GM18502 (cell line): Measurements from ENCODE around the gene AURKAIP1.
"Not testable (repeated sequence)": the region's sequence is repeated elsewhere in the genome, so short reads cannot be mapped to it uniquely, and the experiment has no call there.

Experiments used
- ATAC-seq: cut with Tn5 transposase; IDR thresholded peaks from one replicate; pipeline ENCODE4 v1.9.1; 2021; ENCODE audit warnings: mild to moderate bottlenecking; ENCODE audit not compliant: unreplicated experiment, poor library complexity

Gene AURKAIP1

DNA sequence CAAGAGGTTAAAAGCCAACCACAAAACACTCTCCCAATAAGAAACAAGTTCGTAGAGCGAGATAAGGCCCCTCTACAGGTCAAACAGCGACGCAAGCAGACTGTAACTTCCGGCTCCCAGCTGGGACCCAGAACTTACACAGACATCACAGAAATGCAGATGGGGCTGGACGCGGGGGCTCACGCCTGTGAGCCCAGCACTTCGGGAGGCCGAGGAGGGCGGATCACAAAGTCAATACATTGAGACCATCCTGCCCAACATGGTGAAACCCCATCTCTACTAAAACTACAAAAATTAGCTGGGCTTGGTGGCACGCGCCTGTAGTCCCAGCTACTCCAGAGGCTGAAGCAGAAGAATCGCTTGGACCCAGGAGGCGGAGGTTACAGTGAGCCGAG is 13.1 kb upstream of the AURKAIP1 start:
- no peak for ATAC-seq

DNA sequence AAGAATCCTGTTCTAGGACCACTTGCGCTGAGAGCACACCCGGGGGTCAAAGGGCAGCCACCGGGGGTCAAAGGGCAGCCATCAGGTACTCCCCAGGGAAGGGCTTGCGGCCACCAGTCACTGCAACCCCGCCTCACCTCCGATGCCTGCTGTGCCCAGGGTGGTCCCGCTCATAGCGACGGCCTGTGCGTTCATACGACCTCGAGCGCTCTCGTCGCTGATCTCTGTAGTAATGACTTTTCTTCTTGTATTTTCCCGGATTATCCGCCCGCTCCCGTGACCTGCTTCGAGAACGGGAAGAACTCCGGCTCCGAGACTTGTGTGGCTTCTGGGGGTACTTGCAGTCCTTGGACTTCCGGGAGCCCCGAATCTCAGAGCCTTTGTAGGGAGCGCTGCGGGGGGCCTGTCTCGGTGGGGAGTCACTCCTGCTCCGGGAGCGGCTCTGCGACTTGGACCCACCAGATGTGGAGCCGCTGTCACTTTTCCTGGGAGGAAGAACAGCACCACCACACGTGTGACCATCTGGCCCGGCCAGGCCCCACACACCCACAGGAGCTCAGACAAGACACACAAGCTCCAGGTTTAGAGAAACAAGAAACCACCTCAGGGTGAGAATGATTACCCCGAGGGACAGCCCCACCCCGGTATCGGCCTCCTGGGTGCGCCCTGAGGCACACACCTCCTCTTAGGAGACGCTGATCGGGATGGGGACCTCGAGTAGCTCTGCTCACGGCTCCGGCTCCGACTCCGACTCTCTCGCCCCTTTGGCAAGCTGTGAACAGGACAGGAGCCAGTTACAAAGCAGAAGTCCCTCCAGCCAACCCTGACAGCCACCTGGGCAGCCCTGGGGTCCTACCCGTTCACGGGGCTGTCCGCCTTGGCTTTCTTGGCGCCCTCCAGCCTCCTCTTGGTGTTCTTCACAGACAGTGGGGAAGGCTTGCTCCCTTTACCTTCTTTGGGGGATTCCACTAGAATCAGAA is 12.4 kb upstream of the AURKAIP1 start:
- no peak for ATAC-seq

DNA sequence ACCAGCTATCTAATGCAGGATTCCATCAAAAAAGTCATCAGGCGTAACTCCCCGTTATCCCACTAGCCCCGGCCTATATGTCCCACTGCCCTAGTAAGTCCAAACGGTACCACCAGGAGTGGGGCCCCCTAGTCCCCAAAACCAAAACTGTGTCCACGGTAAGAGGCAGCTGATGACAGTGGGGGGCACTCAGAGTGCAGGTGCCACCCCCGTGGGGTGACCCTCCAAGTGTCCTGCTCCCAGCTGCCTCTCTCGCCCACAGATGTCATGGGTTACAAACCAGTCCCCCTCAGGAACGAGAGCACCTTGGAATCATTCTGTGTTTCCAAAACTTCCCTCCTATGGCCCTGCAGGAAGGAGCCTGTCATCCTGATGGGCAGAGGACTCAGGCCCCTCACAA is 10.9 kb upstream of the AURKAIP1 start:
- no peak for ATAC-seq

DNA sequence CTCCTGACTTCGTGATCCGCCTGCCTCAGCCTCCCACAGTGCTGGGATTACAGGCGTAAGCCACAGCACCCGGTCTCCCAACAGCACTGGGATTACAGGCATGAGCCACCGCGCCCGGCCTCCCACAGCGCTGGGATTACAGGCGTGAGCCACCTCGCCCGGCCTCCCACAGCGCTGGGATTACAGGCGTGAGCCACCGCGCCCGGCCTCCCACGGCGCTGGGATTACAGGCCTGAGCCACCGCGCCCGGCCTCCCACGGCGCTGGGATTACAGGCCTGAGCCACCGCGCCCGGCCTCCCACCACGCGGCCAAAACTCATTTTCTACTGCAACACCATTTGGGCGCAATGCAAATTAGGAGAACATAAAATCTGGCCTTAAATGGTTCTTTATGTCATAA is 10.3 kb upstream of the AURKAIP1 start:
- not testable (repeated sequence) for ATAC-seq

DNA sequence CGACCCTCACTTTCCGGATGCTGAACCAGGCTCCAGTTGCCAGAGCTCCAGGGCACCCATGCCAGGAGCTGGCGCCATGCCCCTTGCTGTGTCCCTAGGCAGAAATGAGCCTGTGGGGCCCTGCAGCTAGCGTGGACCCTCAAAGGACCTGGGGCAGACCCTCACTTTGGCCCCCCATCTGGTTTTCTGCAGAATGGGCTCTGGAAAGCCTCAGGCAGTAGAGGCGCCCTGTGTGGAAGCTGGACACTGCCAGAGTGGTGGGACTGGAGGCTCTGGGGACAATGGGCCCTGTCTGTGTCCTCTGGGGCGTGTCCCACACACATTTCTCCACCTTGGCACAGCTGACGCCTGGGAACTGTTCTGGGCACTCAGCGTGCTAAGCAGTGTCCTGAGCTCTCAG is 6.3 kb upstream of the AURKAIP1 start:
- no peak for ATAC-seq

DNA sequence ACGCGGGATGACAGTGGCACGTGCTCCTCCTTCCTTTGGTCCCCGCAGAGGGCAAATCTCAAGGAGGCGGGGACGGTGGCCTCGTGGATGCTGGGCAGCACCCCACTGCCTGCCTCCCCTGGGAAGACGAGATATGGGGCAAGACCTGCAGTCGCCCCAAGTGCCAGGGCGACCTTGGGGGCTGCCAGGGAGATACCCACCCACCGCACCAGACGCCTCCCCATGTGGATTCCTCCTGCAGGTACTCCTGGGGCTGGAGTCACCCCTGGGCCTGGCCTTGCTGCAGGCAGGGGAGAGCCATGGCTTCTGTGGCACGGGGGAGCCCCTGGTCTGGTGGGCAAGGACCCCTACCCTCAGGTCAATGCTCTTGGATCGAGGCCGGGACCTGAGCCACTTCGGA is 5.9 kb upstream of the AURKAIP1 start:
- ATAC-seq, result no peak

DNA sequence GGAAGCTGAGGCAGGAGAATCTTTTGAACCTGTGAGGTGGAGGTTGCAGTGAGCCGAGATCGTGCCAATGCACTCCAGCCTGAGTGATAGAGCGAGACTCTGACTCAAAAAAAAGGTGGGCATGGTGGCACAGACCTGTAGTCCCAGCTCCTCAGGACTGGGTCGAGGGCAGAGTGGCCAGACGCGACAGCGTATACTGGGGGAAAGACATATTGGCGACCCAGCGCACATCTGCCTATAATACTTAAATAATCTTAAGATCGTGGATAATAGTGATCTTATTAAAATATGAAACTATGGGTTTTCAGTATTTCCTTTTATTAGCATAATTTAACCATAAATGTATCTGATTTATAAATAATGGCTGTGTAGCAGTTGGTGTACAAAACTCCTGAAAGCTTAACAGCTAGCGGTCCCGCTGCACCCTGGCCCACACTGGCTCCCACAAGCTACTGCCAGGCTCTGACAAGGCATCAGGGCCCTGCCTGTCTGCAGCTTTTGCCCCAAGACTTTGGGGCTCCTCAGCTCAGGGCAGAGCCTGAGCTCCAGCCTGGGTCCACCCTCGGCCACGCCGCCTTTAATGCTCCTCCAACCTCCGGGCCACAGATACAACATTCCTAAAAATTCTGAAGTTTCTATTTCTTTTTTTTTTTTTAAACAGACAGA is 2.7 kb upstream of the AURKAIP1 start:
- no peak for ATAC-seq

DNA sequence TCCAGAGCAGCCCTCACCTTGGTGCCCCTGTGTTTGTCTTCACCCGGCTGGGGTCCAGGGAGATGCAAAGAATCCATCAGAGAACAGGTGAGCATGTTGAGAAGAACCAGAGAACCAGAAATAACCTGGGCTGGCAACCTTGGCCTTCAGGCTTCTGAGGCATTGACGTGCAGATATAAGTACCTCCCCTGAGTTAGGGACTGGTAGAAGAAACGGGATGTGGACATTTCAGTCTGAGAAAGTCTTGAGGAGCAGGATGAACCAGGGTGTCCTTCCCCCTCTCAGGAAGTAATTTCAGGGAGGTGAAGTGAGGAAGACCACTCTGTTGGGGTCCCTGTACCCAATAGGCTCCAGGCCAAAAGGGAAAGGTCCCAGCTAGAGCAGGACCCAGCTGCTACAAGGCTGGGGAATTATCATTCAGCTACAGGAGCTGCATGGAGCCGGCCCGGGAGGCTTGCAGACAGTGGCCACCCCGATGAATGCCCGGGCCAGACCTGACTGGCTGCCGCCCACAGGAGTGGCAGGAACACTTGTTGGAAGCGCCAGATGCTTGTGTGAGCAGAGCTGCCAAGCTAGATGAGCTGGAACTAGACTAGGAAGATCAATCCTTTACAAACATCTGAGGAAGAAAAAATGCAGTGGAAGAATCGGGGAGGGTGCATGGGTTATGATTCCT is 1.7 kb upstream of the AURKAIP1 start:
- ATAC-seq, result no peak

DNA sequence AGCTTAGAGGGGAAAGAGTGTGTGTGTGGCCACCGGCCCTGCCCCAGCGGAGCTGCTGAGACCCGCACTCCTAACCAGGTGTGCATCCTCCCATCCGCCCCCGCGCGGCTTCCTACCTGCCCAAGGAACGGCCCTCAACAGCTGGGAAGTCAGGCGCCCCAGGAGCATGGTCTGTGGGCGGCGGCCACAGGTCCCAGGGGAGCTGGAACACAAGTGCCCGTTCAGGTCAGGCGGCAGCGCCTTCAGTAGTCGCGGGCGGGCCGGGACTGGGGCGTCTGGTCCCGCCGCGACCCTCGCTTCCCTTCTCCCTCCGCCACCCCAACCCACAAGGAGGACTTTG is 448 bp downstream of the AURKAIP1 start:
- peak; percentile 7 for ATAC-seq

DNA sequence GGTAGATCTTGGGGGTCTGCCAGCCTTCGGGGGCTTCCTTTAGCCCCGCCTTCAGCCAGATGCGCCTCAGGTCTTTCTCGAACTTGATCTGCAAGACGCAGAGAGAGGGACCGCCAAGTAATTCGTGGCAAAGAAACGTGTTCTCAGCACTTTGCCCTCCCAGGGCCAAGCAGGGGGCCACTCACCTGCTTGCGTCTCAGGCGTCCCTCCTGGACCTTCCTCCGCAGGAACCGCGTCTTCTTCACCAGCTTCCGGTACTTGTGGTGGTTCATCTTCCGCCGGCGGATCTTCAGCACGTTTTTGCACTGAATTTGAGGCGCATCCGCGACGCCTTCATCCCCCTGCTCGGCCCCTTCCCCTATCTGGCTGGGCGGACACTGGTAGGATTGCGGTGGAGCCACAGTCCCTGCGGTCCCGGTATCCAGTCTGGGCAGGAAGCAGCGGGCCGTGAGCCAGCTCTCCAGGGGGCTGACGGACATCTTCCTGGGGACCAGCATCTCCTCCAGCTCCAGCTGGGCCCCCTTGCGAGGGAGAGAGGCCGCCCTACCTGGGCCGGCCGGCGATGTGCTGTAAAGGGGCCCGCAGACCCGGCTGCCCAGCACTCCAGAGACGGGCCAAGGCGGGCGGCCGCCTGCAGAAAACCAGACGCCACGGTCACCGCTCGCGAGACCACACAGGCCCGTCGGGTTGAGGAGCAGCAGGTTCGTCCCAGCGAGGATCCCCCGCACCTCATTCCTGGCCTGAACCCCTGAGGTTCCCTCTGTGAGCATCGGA is 1.0 kb downstream of the AURKAIP1 start:
- ATAC-seq, result no peak

DNA sequence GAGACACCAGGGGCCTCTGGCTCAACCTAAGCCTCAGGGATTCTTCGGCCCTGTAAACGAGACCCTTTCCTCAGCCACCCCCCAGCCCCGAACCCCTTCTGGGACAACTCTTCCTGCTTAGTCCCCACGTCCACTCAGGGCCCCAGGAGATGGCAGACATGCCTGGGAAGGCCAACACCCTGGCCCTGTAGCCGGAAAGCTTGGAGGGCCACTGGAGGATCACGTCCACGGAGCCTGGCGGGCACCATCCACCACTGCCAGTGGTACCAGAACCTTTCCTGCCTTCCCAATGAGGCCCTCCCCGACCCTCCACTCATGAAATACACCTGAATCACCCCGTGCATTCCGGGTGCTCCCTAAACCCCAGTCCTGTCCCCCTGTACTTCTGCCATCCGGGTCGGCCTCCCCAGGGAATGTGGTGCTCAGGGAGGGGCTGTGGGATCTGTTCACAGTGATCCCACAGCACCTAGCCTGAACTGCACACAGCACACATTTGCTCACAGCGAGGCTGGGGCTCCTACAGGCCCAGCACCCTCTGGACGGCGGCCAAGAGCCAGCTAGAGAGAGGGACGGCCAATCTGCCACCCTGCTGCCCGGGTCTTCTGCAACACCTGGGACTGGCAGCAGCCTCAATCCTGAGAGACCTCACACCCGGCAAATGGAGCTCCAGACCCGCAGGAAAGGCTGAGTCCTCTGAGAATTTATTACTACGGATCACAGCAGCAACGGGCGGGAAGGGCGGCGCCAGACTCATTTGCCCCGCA is 1.8 kb downstream of the AURKAIP1 start:
- ATAC-seq, result no peak

DNA sequence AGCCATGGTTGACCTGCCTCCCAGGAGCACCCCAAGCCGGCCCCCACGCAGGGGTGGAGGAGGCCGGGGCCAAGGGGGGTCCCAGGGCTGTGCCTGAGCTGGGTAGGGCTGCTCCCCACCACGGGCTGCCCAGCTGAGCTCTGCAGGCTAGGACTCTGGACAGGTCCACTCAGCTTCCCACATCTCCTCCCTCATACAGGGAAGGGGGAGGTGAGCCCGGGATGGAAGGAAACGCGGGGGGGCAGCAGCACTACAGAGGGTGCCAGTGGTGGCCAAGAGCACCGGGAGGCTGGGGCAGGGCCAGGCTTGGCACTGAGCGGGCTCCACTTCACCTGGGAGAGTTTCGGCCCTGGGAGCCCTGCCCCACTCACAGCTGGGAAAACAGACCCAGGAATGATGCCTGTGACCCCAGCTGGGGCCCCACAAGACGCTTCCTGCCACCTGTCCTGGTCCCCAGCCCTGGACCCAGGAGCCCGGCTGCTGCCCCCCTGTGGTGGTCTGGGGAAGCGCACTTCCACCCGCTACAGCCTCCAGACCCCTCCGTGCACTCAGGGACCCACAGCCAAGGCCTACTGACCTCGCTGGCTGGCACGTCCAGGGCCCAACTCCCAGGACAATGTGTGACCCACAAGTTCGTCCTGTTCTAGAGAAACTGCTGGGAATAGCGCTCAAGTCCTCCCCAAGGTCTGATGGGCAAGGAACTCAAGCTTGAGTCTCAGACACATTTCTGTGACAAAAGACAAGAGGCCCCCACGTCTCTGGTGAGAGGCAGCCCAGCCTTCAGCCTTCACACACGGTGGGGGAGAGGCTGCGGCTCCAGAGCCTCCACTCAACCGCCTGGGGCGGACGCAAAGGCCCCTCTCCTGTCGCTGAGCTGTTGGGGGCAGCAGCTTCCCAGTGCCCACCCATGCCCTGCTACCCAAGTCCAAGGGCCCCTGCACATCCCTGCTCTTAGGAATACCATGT is 3.0 kb downstream of the AURKAIP1 start:
- ATAC-seq, result no peak

DNA sequence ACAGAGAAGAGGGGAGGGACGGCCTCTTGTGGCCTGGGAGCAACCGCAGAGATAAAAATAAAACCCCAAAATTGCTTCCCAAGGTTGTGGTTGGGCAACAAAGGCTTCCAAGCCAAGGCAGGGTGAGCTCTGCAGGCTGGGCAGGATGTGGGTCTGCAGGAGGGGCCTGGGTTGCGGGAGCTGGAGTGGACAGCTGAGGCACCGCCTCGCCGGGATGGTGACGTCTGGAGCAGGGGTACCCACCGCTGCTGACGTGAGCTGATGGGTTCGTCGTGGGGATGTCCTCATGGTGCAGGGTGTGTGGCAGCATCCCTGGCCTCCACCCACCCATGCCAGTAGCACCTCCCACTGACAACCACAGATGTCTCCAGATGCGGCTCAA is 3.7 kb downstream of the AURKAIP1 start:
- no peak for ATAC-seq

DNA sequence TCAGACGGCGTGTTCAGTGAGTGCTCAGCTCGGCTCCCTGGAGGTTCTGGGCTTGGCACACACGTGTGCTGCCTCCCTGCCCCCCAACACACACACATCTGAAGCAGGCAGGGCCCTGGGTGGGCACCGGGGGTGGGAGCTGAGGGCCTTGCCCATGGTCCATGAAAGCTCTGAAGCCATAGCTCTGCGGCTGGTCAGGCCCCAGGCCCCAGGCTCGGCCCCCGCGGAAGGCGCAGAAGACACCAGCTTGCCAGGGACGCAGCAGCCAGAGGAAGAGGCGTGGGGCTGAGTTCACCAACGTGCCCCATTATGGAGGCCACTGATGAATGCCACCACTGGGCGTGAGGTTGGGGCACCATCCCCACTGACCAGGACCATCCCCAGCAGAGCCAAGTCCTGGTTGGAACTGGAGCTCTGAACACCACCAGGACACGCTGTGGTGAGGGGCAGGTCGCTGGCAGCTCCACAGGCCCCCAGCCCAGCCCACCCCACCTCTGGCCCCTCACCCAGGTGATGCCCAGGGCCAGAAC is 4.2 kb downstream of the AURKAIP1 start:
- ATAC-seq, result no peak

DNA sequence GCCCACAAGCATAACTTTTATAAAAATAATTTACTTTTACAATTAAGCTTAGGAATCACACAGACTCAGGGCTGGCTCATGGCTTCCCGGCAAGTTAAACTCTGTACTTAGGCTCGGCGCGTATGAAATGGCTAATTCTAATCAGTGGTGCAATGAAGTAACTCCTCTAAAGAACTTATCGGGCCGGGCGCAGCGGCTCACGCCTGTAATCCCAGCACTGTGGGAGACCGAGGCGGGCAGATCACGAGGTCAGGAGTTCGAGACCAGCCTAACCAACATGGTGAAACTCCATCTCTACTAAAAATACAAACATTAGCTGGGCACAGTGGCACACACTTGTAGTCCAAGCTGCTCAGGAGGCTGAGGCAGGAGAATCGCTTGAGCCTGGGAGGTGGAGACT is 4.9 kb downstream of the AURKAIP1 start:
- ATAC-seq, result not testable (repeated sequence)

DNA sequence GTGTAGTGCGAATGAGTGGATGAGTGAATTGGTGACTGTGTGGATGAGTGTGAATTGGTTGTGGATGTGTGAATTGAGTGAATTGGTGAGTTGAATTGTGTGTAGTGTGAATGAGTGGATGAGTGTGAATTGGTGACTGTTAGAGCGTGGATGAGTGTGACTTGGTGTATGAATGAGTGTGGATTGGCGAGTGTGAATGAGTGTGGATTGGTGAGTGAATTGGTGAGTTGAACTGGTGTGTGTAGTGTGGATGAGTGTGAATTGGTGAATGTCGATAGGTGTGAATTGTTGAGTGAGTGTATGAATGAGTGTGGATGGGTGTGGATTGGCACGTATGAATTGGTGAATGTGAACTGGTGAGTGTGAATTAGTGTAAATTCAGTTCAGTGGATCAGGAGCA is 7.7 kb downstream of the AURKAIP1 start:
- no peak for ATAC-seq

DNA sequence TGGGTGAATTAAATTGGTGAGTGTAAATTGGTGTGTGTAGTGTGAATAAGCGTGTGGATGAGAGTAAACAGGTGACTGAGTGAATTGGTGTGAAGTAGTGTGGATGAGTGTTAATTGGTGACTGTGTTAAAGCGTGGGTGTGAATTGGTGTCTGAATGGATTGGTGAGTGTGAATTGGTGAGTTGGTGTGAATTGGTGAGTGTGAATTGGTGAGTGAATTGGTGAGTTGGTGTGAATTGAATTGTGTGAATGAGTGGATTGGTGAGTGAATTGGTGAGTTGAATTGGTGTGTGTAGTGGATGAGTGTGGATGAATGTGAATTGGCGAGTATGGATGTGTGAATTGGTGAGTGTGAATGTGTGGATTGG is 8.3 kb downstream of the AURKAIP1 start:
- no peak for ATAC-seq

DNA sequence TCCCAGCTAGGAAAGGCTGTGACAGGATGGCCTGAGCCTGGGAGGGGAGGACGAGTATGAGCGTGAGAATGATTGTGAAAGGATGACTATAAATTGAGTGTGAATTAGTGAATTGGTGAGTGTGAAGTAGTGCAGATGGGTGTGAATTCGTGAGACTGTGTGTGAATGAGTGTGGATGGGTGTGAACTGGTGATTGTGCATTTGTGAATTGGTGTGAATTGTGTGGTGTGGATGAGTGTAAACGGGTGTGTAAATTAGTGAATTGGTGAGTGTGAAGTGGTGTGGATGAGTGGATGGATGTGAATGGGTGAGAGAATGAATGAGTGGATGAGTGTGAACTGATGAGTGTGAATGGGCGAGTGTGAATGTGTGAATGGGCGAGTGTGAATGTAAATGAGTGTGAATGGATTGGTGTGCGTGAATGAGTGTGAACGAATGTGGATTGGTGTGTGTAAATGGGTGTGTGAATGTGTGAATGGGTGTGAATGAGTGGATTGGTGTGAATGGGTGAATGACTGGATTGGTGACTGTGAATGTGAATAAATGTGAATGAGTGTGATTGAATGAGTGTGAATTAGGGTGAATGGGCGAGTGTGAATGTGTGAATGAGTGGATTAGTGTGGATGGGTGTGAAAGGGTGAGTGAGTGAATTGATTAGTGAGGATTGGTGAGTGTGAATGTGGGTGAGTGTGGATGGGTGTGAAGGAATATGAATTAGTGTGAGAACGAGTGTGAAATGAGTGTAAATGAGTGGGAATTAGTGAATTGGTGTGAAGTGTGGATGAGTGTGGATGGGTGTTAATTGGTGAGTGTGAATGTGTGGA is 8.9 kb downstream of the AURKAIP1 start:
- ATAC-seq, result no peak
